Astrocyte of the spinal cord (primary cell): ENCODE results near the gene ARMC12.

Experiments used
- DNase-seq: peaks from one replicate; pipeline ENCODE4 v3.0.0; 2011; ENCODE audit warnings: low read depth, low spot score
- H3K4me3 ChIP-seq: 2 replicates; pipeline ENCODE4 v1.5.1; 2011; ENCODE audit warnings: low read depth, mild to moderate bottlenecking, low read length, moderate library complexity
- CTCF ChIP-seq: IDR thresholded peaks from 2 replicates; pipeline ENCODE4 v1.5.1; 2012; ENCODE audit warnings: low read depth, mild to moderate bottlenecking, low read length, inconsistent platforms
- in situ Hi-C: cut with HindIII; loops from 2 replicates; pipeline ENCODE4 v1.10.0; 2017; ENCODE audit warnings: low sequenced_read_pairs

Gene ARMC12

GRCh38 chr6:35718911-35719381, 17.9 kb upstream of the ARMC12 start:
- no peak overlapping the region for H3K4me3 ChIP-seq
- in situ Hi-C loops, result no loop called here
- TF ChIP-seq CTCF, result no peak
- peak; percentile 10 for DNase-seq

- no peak overlapping the region for H3K4me3 ChIP-seq
- no peak for TF ChIP-seq CTCF
- in situ Hi-C loops, result no loop called here
- no peak for DNase-seq
Measured at GRCh38 chr6:35719404-35719829, 17.4 kb upstream of the ARMC12 start.

GRCh38 chr6:35719830-35720733, 16.8 kb upstream of the ARMC12 start:
- no peak overlapping the region for H3K4me3 ChIP-seq
- peak; percentile 68 for DNase-seq

GRCh38 chr6:35722121-35722761, 14.6 kb upstream of the ARMC12 start:
- in situ Hi-C loops, result no loop called here
- H3K4me3 ChIP-seq, result no peak overlapping the region
- no peak for DNase-seq
- TF ChIP-seq CTCF, result no peak

More at GRCh38 chr6:35719830-35720733, 16.8 kb upstream of the ARMC12 start:
- in situ Hi-C loops, result no loop called here
- TF ChIP-seq CTCF, result no peak

- no peak for TF ChIP-seq CTCF
- no peak overlapping the region for H3K4me3 ChIP-seq
- no peak for DNase-seq
- in situ Hi-C loops, result no loop called here
Measured at GRCh38 chr6:35723587-35723986, 13.2 kb upstream of the ARMC12 start.

GRCh38 chr6:35724059-35724458, 12.8 kb upstream of the ARMC12 start:
- no peak for TF ChIP-seq CTCF
- DNase-seq, result no peak
- in situ Hi-C loops, result no loop called here
- H3K4me3 ChIP-seq, result no peak overlapping the region
